Lower leg skin (tissue), 4 donors: Measurements from ENCODE around the gene TSPAN11. TPM values are rescaled to one million over a fixed set of nuclear protein-coding genes. Genes with fewer than 3 reads are reported as not detected.

Source experiments
- DNase-seq, 2 donors: peaks; one replicate each; pipeline ENCODE4 v3.0.0-alpha.2; 2019; ENCODE audit warnings: low spot score in 2 of 2
- H3K4me3 ChIP-seq: fragments of 200-600 bp; sonication (generic); 2 replicates; pipeline ENCODE4 v1.5.1; 2017; ENCODE audit warnings: mild to moderate bottlenecking, low read depth; ENCODE audit not compliant: poor library complexity, severe bottlenecking
- POLR2A ChIP-seq, 2 donors: fragments of 450-650 bp; IDR thresholded peaks; one replicate each; pipeline ENCODE4 v1.6.1; 2016 to 2017; ENCODE audit warnings: antibody characterized with exemption in 2 of 2, mild to moderate bottlenecking in 1 of 2, moderate library complexity in 1 of 2
- WGBS, 2 donors: methylation state at CpG; one replicate each; pipeline ENCODE4 v1.1.5; 2018; 5-methylcytosine and 5-hydroxymethylcytosine counted together
- intact Hi-C: fragments of 100-400 bp; cut with DNase I; formaldehyde crosslinking; loops from one replicate; pipeline ENCODE4 v1.15.0; 2023; ENCODE audit warnings: low total_unique reads
- total RNA-seq, 4 donors: library from RNA; depleted of rRNA; stranded (reverse); fragments of >200 nt; gene quantifications; one replicate each; pipeline ENCODE4 v1.1.0, GENCODE V29; 2016
- TF ChIP-seq, protein P1 (sequence below), 3 donors: fragments of 450-650 bp; IDR thresholded peaks; one replicate each; pipeline ENCODE4 v1.5.1; 2016; ENCODE audit warnings: antibody characterized with exemption in 3 of 3, mild to moderate bottlenecking in 3 of 3, moderate library complexity in 2 of 3

The TSPAN11 gene
- total RNA-seq, 4 donors from 2014 or later: 1.3 to 5.4 (median 2.2) TPM

DNA sequence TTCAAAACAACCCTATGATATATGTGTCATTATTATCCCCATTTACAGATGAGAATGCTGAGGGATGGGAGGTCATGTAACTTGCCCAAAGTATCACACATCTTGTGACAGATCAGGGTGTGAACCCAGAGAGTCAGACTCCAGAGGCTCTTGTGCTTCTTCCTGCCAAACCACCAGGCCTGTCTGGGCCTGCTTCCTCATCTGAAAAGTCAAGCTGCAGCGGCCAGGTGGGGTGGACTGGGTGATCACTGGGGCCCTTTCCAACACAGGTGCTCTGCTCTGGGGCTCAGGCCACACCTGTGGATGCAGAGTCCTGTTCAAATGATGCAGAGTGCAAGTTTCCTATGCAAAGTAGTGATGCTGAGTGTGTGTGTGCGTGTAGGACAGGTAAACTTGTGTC is 26.7 kb downstream of the TSPAN11 start:
- TF ChIP-seq, protein P1, sequence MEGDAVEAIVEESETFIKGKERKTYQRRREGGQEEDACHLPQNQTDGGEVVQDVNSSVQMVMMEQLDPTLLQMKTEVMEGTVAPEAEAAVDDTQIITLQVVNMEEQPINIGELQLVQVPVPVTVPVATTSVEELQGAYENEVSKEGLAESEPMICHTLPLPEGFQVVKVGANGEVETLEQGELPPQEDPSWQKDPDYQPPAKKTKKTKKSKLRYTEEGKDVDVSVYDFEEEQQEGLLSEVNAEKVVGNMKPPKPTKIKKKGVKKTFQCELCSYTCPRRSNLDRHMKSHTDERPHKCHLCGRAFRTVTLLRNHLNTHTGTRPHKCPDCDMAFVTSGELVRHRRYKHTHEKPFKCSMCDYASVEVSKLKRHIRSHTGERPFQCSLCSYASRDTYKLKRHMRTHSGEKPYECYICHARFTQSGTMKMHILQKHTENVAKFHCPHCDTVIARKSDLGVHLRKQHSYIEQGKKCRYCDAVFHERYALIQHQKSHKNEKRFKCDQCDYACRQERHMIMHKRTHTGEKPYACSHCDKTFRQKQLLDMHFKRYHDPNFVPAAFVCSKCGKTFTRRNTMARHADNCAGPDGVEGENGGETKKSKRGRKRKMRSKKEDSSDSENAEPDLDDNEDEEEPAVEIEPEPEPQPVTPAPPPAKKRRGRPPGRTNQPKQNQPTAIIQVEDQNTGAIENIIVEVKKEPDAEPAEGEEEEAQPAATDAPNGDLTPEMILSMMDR (IDR thresholded peaks at IDR 0.05): no peak
- no peak for TF ChIP-seq POLR2A (IDR thresholded peaks at IDR 0.05)
- 56 to 66% methylated on average over 2 of the region's 2 CpGs for WGBS, 2 donors
- DNase-seq: no peak
- no peak overlapping the region for H3K4me3 ChIP-seq
- intact Hi-C loops: no loop called here

DNA sequence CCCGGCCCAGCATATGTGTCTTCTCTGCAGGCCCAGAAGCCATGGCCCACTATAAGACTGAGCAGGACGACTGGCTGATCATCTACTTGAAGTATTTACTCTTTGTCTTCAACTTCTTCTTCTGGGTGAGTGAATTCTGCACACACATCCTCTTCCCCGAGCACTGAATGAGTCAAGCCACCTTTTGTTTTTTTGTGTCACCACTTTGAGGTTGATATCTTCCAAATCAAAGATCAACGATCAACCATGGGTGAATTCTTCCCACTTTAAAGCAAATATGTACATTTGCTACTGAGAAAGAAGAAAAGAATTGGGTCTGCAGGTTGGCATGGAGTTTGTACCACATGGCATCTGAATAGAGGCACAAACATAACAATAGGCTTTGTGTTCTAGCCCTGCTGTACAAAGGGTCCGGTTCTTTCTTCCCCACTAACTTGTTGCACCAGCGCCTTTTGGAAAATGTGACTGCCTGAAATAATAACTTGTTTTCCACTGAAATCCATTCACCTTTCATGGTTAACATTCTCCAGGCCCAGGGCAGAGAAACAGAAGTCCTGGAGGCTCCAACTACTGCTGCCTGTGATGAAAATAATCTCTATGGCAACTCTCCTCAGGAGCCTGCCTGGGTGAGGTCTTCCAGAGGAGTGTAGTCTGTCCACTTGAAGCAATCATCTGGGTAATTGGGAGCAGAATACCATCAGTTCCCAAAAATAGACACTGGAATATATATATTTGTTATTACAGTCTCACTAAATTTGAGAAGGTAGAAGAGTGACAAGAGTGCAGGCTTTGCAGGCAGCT is 27.6 kb downstream of the TSPAN11 start:
- intact Hi-C loops: no loop called here
- H3K4me3 ChIP-seq: no peak overlapping the region
- TF ChIP-seq, protein P1 (IDR thresholded peaks at IDR 0.05): no peak
- TF ChIP-seq POLR2A (IDR thresholded peaks at IDR 0.05): no peak
- no peak for DNase-seq
- WGBS, 2 donors: 85 to 86% methylated on average over 6 of the region's 6 CpGs

DNA sequence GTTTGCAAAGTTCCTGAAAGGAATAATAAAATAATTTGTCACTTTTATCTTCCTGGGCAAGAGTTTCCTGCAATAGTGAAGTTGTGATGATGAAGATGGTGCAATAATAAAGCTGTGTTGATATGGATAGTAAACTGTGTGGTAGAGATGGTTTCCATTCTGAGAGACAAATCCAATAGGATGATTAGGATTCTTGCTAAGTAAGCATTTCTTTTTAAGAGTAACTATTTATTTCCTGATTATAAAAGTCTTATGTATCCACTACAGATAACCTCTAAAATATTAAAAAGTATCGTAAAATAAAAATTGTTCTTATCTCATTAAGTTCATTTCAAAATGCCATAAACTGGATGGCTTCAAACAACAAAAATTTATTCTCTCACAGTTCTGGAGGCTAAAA is 28.7 kb downstream of the TSPAN11 start:
- intact Hi-C loops: no loop called here
- WGBS, 2 donors: 98 to 100% methylated on average over 1 of the region's 1 CpG
- H3K4me3 ChIP-seq: no peak overlapping the region
- no peak for DNase-seq
- TF ChIP-seq, protein P1 (IDR thresholded peaks at IDR 0.05): no peak
- TF ChIP-seq POLR2A (IDR thresholded peaks at IDR 0.05): no peak

DNA sequence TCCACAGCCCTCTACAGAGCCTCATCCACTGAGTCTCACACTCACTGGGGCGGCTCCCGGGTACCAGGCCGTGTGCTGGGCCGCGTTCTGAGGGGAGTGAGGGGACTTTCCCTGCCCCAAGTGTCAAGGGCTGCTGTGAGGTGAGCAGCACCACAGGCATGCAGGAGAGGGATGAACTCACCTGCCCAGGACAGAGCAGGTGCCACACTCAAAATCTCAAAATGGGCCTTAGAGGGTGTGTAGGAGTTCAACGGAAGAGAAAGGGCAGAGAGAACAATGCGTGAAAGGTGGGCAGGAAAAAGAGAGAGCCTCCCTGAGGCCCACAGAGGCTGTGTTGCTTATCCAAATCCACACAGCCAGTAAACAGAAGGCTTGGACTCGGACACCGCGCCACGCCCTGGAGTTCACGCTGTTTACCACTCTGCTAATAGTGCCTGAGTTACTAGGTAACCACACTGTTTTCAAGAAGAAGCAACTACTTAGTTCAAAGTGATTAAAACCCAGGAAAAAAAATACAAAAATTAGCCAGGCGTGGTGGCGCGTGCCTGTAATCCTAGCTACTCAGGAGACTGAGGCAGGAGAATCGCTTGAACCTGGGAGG is 32.7 kb downstream of the TSPAN11 start:
- DNase-seq: no peak
- no peak overlapping the region for H3K4me3 ChIP-seq
- TF ChIP-seq POLR2A (IDR thresholded peaks at IDR 0.05): no peak
- 64 to 72% methylated on average over 16 of the region's 16 CpGs for WGBS, 2 donors
- intact Hi-C loops: no loop called here

DNA sequence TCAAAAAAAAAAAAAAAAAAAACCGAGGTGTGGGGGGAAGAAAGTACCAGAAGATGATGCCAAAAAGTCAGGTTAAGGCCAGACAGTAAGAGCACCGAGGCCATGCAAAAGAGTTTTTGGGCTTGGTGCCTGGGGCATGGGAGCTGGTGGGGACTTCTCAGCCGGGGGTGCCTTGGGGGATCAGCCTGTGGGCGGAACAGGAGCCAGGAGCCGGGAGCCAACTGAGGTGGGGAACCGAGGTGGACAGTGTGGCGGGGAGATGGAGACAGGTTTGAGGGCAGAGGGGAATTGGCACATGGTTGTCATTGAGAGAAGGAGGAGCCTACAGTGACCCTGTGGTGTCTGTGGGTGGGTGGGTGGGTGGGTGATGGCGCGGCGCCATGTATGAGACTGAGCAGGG is 33.2 kb downstream of the TSPAN11 start:
- TF ChIP-seq, protein P1 (IDR thresholded peaks at IDR 0.05): no peak
- no peak for TF ChIP-seq POLR2A (IDR thresholded peaks at IDR 0.05)
- H3K4me3 ChIP-seq: no peak overlapping the region
- intact Hi-C loops: no loop called here
- DNase-seq: no peak
- 73 to 85% methylated on average over 10 of the region's 10 CpGs for WGBS, 2 donors

DNA sequence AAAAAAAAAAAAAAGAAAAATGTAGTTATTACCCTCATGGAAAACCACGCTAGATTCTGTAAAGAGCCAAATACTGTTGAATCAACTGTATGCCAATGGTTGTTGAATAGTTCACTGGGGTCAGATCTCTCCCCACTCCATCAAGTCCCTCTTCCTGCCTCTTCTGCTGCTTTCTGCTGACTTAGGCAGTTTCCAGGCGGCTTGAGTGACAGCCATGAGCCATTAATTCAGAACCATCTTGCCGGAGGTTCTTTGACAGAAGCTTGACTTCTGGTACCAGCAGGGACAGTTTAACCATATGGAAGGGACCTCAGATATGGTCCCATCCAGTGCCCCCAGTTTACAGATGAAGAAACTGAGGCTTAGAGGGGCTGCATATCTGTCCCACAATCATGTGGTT is 34.5 kb downstream of the TSPAN11 start:
- DNase-seq: no peak
- no peak for TF ChIP-seq POLR2A (IDR thresholded peaks at IDR 0.05)
- TF ChIP-seq, protein P1 (IDR thresholded peaks at IDR 0.05): no peak
- WGBS, 2 donors: 86 to 93% methylated on average over 3 of the region's 3 CpGs
- intact Hi-C loops: no loop called here
- H3K4me3 ChIP-seq: no peak overlapping the region
